Fibroblast of villous mesenchyme (primary cell): ENCODE measurements around the gene ABCD1. TPM values are rescaled to one million over a fixed set of nuclear protein-coding genes. Genes with fewer than 3 reads are reported as not detected.

Experiments
- DNase-seq: peaks from one replicate; pipeline ENCODE4 v3.0.0-alpha.2; 2010; ENCODE audit warnings: low read depth
- H3K4me3 ChIP-seq: 2 replicates; pipeline ENCODE4 v1.5.1; 2011; ENCODE audit warnings: low read depth, mild to moderate bottlenecking, low read length
- CTCF ChIP-seq: IDR thresholded peaks from 2 replicates; pipeline ENCODE4 v1.5.1; 2012; ENCODE audit warnings: low read depth, mild to moderate bottlenecking, low read length; ENCODE audit not compliant: insufficient read depth
- total RNA-seq: library from RNA; depleted of rRNA; stranded (reverse); fragments of >200 nt; gene quantifications from 2 replicates; pipeline ENCODE4 v1.2.3, GENCODE V29; 2012

Gene ABCD1
- total RNA-seq, 1 donor, result 15.5 TPM

DNA sequence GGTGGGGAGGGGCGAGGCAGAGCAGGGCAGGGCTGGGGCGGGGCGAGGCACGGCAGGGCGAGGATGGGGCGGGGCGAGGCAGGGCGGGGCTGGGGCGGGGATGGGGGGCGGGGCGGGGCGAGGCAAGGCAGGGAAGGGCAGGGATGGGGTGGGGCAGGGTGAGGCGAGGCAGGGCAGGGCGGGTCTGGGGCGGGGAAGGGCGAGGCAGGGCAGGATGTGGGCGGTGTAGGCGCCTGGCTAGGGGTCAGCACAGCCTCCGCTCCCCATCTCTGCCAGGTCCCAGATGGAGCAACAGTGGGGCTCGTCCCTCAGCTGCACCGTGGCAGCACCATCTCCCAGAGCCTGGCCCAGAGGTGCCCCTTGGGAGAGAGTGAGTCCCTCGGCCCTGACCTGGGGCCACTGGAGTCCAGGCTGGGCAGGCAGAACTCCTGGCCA is 52.0 kb downstream of the ABCD1 start:
- no peak for DNase-seq
- TF ChIP-seq CTCF, result no peak
- no peak overlapping the region for H3K4me3 ChIP-seq

DNA sequence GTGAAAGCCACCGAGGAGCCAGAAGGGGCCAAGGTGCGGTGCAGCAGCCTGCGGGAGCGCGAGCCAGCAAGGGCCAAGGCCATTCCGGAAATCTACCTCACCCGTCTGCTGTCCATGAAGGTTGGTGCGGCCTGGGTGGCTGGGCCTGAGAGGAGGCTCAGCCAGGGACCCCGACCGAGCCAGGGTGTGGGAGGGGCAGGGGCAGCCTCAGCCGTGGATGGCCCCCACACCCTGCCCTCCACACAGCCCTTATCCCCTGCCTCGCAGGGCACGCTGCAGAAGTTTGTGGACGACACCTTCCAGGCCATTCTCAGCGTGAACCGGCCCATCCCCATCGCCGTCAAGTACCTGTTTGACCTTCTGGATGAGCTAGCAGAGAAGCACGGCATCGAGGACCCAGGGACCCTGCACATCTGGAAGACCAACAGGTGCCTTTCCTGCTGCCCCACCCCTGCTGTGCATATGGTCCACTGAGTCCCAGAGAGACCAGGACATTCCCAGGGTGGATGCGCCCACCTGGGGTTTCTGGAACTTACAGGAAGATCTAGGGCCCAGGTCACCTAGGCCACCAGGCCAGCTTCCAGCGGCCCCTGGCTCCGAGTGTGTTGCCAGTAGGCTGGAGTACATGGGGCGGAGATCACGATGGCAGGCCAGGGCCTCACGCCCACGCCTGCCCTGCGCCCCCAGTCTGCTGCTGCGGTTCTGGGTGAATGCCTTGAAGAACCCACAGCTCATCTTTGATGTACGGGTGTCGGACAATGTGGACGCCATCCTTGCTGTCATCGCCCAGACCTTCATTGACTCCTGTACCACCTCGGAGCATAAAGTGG is 52.8 kb downstream of the ABCD1 start:
- no peak overlapping the region for H3K4me3 ChIP-seq
- no peak for TF ChIP-seq CTCF
- no peak for DNase-seq

DNA sequence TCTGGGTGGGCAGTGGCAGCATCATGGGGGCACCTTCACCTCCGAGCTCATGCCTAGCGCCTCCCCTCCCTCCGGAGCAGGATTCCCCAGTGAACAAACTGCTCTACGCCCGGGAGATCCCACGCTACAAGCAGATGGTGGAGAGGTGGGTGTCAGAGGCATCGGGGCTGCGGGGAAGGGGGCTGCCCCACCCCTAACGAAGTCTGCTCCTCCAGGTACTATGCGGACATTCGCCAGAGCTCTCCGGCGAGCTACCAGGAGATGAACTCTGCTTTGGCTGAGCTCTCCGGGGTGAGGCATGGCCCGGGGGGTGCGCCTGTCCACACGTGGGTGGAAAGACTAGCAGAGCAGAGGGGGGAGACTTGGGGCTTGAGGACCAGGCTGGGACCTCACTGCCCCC is 53.5 kb downstream of the ABCD1 start:
- H3K4me3 ChIP-seq, result no peak overlapping the region
- no peak for DNase-seq
- no peak for TF ChIP-seq CTCF

DNA sequence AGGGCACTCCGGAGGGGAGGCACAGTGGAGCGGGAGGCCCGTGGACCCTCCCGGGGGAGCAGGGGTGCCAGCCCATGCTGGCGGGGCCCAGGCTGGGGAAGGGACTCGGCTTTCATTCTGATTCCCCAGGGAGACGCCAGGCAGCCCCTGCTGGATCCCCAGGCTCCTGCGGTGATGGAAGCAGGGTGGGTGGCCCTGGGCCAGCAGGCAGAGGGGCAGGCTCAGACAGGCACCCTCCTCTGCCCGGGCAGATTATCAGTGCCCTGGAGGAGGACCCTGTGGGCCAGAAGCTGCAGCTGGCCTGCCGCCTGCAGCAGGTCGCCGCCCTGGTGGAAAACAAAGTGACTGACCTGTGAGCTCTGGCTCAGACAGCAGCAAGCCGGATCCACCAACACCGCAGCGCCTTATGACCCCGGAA is 54.0 kb downstream of the ABCD1 start:
- H3K4me3 ChIP-seq, result no peak overlapping the region
- no peak for DNase-seq
- no peak for TF ChIP-seq CTCF

DNA sequence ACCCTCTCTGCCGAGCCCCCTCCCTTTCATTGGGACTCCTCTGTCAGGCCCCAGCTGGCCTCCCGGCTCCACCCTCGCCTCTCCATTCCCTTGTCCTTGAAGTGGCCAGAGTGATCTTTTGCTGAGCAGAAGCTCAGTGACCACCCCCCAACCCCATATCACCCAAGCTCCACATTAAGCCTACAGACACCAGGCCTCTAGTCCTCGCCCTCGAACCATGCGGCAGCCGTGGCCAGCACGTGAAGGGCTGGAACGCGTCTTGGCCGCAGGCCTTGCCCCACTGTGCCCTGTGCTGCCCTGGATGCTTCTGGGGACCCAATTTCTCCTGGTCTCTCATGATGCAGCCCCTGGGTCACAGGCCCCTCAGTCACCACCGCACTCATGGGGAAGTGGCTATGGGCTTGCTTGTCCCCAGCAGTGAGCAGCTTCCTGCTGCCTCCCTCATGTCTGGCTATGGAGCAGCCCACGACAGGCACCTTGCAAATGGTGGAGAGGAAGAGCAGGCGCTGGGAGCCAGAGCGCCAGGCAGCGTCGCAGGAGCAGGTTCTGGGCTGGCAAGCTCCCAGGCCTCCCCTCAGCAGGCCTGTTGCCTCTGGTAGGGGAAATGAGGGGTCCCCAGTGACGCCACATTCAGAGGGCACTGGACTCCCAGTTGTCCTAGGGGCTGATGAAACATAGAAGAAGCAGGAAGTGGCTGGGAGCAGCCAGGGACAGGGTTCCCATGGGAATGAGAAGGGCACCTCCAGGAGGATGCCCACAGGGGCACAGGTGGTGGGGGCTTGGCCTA is 55.4 kb downstream of the ABCD1 start:
- no peak for DNase-seq
- no peak for TF ChIP-seq CTCF
- H3K4me3 ChIP-seq, result no peak overlapping the region

DNA sequence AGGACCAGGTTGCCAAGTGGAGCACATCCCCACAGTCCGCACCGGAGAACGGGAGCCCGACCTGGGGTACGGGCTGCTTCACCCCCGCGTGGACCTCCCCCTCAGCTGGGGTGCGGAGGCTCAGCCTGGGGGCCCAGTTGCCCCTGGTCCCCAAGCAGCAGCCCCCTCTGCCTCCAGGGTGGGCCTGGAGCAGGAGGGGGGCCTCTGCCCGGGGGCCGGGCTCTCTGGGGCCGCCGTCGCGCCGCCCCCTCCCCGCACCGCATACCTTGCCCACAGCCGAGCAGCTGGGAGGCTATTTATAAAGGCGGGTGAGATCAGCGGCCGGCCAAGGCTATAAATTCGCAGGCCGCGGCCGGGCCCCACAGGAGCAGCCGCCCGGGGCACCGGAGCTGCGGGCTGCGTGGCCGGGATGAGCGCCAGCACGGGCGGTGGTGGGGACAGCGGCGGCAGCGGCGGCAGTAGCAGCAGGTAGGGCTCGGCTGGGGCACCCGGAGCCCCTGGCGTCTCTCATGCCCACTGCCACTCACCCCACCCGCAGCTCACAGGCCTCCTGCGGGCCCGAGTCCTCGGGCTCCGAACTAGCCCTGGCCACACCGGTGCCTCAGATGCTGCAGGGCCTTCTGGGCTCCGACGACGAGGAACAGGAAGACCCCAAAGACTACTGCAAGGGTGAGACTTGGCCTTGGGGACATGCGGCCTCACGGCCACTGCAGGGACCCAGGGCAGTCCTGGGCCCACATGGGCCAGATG is 56.2 kb downstream of the ABCD1 start, which contains the start of gene SRPK3:
Gene SRPK3 (plus strand): TSS at position 364 of the 750 bp plus-strand sequence. CDS start 46 bp downstream, at position 410.
- H3K4me3 ChIP-seq, result no peak within 1 kb of the TSS
- peak; percentile 28 for DNase-seq
- TF ChIP-seq CTCF, result no peak
